WTC11 (cell line): ENCODE measurements around the gene DEPDC5. TPM values are rescaled to one million over a fixed set of nuclear protein-coding genes. Genes with fewer than 3 reads are reported as not detected.

Experiments
- ATAC-seq: fragments of 200-7000 bp; cut with Tn5 transposase; 2 replicates; pipeline ENCODE4 v1.10.0; 2021; ENCODE audit warnings: mild to moderate bottlenecking, moderate library complexity
- CTCF ChIA-PET: fragments of 300-600 bp; sonication (Branson Sonifier 250); formaldehyde crosslinking; loops from one replicate; lab custom pipeline; 2021; ENCODE audit warnings: antibody characterized with exemption; lab: Charles Lee
- POLR2A ChIA-PET: fragments of 350-600 bp; sonication (Branson Sonifier 250); formaldehyde crosslinking; loops from one replicate; lab custom pipeline; 2021; ENCODE audit warnings: antibody characterized with exemption; lab: Charles Lee
- DNase-seq: peaks from one replicate; pipeline ENCODE4 v3.0.0; 2021; ENCODE audit warnings: low spot score
- H3K27ac Mint-ChIP-seq: 2 replicates; pipeline ENCODE4 v1.8.0; 2021; ENCODE audit warnings: mixed read lengths
- H3K27me3 Mint-ChIP-seq: 2 replicates; pipeline ENCODE4 v1.8.0; 2021; ENCODE audit warnings: low read depth, mild to moderate bottlenecking, moderate library complexity, mixed read lengths
- H3K36me3 Mint-ChIP-seq: 2 replicates; pipeline ENCODE4 v1.8.0; 2021; ENCODE audit warnings: mixed read lengths
- H3K4me1 Mint-ChIP-seq: 2 replicates; pipeline ENCODE4 v1.8.0; 2022; ENCODE audit warnings: mixed read lengths
- H3K4me3 Mint-ChIP-seq: 2 replicates; pipeline ENCODE4 v1.8.0; 2021; ENCODE audit warnings: mild to moderate bottlenecking, moderate library complexity, mixed read lengths
- H3K9me3 Mint-ChIP-seq: 2 replicates; pipeline ENCODE4 v1.8.0; 2021; ENCODE audit warnings: mixed read lengths
- CREM ChIP-seq: sonication (generic); formaldehyde crosslinking; IDR thresholded peaks from 2 replicates; pipeline ENCODE4 v1.8.1; 2022; ENCODE audit warnings: mild to moderate bottlenecking, missing genetic modification reagents, moderate library complexity
- EMX1 ChIP-seq: fragments of 250-450 bp; sonication (Bioruptor Pico); IDR thresholded peaks from 2 replicates; pipeline ENCODE4 v1.8.0; 2021; ENCODE audit warnings: mild to moderate bottlenecking
- ESRRA ChIP-seq: sonication (generic); formaldehyde crosslinking; IDR thresholded peaks from 2 replicates; pipeline ENCODE4 v1.8.1; 2022; ENCODE audit warnings: mild to moderate bottlenecking, missing genetic modification reagents, borderline replicate concordance
- FOXK1 ChIP-seq: sonication (generic); formaldehyde crosslinking; IDR thresholded peaks from 2 replicates; pipeline ENCODE4 v1.8.0; 2022; ENCODE audit warnings: mild to moderate bottlenecking, moderate library complexity, missing genetic modification reagents
- FOXP4 ChIP-seq: sonication (generic); formaldehyde crosslinking; IDR thresholded peaks from 2 replicates; pipeline ENCODE4 v1.8.0; 2022; ENCODE audit warnings: mild to moderate bottlenecking, missing genetic modification reagents
- HMGXB4 ChIP-seq: sonication (generic); formaldehyde crosslinking; IDR thresholded peaks from 2 replicates; pipeline ENCODE4 v1.8.1; 2023; ENCODE audit warnings: mild to moderate bottlenecking, moderate library complexity, missing genetic modification reagents
- IRF1 ChIP-seq: sonication (generic); formaldehyde crosslinking; IDR thresholded peaks from 2 replicates; pipeline ENCODE4 v1.8.0; 2023; ENCODE audit warnings: missing genetic modification reagents
- MXD4 ChIP-seq: fragments of 250-450 bp; sonication (Bioruptor Pico); IDR thresholded peaks from 2 replicates; pipeline ENCODE4 v1.8.0; 2021; ENCODE audit warnings: mild to moderate bottlenecking, moderate library complexity, borderline replicate concordance
- NFE2L1 ChIP-seq: sonication (generic); formaldehyde crosslinking; IDR thresholded peaks from 2 replicates; pipeline ENCODE4 v1.8.1; 2023; ENCODE audit warnings: missing genetic modification reagents
- OVOL2 ChIP-seq: fragments of 250-450 bp; sonication (Bioruptor Pico); IDR thresholded peaks from 2 replicates; pipeline ENCODE4 v1.9.0; 2021; ENCODE audit warnings: mild to moderate bottlenecking, borderline replicate concordance
- TCF7 ChIP-seq: sonication (generic); formaldehyde crosslinking; IDR thresholded peaks from 2 replicates; pipeline ENCODE4 v1.8.0; 2022; ENCODE audit warnings: mild to moderate bottlenecking, low read depth, missing genetic modification reagents, moderate library complexity
- TP53 ChIP-seq: sonication (generic); formaldehyde crosslinking; IDR thresholded peaks from 2 replicates; pipeline ENCODE4 v1.8.1; 2023; ENCODE audit warnings: mild to moderate bottlenecking, missing genetic modification reagents
- USF1 ChIP-seq: sonication (generic); formaldehyde crosslinking; IDR thresholded peaks from 2 replicates; pipeline ENCODE4 v1.8.0; 2022; ENCODE audit warnings: mild to moderate bottlenecking, missing genetic modification reagents
- ZMAT4 ChIP-seq: fragments of 250-450 bp; sonication (Bioruptor Pico); IDR thresholded peaks from 2 replicates; pipeline ENCODE4 v1.9.0; 2021; ENCODE audit warnings: mild to moderate bottlenecking
- ZNF121 ChIP-seq: sonication (generic); formaldehyde crosslinking; IDR thresholded peaks from 2 replicates; pipeline ENCODE4 v1.8.0; 2023; ENCODE audit warnings: missing genetic modification reagents
- ZNF232 ChIP-seq: sonication (generic); formaldehyde crosslinking; IDR thresholded peaks from 2 replicates; pipeline ENCODE4 v1.8.0; 2022; ENCODE audit warnings: mild to moderate bottlenecking, missing genetic modification reagents
- ZNF263 ChIP-seq: sonication (generic); formaldehyde crosslinking; IDR thresholded peaks from 2 replicates; pipeline ENCODE4 v1.8.1; 2022; ENCODE audit warnings: low read depth, mild to moderate bottlenecking, moderate library complexity, missing genetic modification reagents
- ZNF317 ChIP-seq: sonication (generic); formaldehyde crosslinking; IDR thresholded peaks from 2 replicates; pipeline ENCODE4 v1.8.1; 2023; ENCODE audit warnings: low read depth, mild to moderate bottlenecking, moderate library complexity, missing genetic modification reagents, borderline replicate concordance
- ZNF396 ChIP-seq: fragments of 250-450 bp; sonication (Bioruptor Pico); IDR thresholded peaks from 2 replicates; pipeline ENCODE4 v1.8.0; 2021; ENCODE audit warnings: mild to moderate bottlenecking, moderate library complexity, borderline replicate concordance
- total RNA-seq: library from RNA; stranded (reverse); gene quantifications from 3 replicates; pipeline ENCODE4 v1.2.3, GENCODE V29; 2021
- TF ChIP-seq, protein P1 (sequence below): fragments of 250-450 bp; sonication (Bioruptor Pico); IDR thresholded peaks from 2 replicates; pipeline ENCODE4 v1.8.0; 2021; ENCODE audit warnings: mild to moderate bottlenecking
- TF ChIP-seq, protein P2 (sequence below): fragments of 250-450 bp; sonication (Bioruptor Pico); conservative IDR thresholded peaks from 2 replicates; pipeline ENCODE4 v1.9.0; 2021; ENCODE audit warnings: mild to moderate bottlenecking
- TF ChIP-seq, protein P3 (sequence below): sonication (generic); formaldehyde crosslinking; IDR thresholded peaks from 2 replicates; pipeline ENCODE4 v1.8.1; 2023; ENCODE audit warnings: mild to moderate bottlenecking, missing genetic modification reagents, moderate library complexity

The DEPDC5 gene
- total RNA-seq, 1 experiment from 2014 or later: 40.5 TPM

DNA sequence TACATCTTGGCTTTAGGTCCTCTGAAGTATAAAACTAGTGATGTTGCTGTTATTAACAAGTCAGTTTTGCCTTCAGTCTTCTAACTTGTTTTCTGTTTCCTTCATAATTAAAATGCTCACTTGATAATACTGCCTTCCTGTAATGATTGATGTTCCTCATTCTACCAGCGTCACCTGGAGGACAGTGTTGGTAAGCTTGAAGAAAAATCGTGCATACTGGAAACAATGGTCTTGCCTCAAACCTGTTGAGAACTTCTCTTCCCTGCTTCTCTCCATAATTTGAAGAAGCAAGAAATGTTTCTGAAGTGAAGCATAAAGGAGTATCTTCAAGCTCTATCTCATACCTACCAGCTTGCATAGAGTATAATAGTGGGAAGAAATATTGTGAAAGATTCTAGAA, 193.5 kb downstream of the DEPDC5 start:
- no peak for DNase-seq
- H3K4me1 Mint-ChIP-seq: peaks cover 27% of the 10 kb centered on the region
- peak overlapping the region; percentile 89 for H3K27ac Mint-ChIP-seq
- H3K36me3 Mint-ChIP-seq: peaks cover 28% of the 10 kb centered on the region
- H3K27me3 Mint-ChIP-seq: peaks cover 5% of the 10 kb centered on the region
- CTCF ChIA-PET: interaction anchor here (3.1 to 3.3 kb wide), 2 partner anchors 23 to 75 kb away, joined by 13 to 23 read pairs; no protein-coding TSS in a partner anchor
- H3K9me3 Mint-ChIP-seq: no peaks in the 10 kb centered on the region
- TF ChIP-seq ESRRA (CRISPR knock-in tag): no peak
- TF ChIP-seq, protein P1, sequence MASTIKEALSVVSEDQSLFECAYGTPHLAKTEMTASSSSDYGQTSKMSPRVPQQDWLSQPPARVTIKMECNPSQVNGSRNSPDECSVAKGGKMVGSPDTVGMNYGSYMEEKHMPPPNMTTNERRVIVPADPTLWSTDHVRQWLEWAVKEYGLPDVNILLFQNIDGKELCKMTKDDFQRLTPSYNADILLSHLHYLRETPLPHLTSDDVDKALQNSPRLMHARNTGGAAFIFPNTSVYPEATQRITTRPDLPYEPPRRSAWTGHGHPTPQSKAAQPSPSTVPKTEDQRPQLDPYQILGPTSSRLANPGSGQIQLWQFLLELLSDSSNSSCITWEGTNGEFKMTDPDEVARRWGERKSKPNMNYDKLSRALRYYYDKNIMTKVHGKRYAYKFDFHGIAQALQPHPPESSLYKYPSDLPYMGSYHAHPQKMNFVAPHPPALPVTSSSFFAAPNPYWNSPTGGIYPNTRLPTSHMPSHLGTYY (CRISPR knock-in tag): no peak
- TF ChIP-seq MXD4 (CRISPR knock-in tag): no peak
- TF ChIP-seq TP53: no peak
- TF ChIP-seq ZNF396: no peak
- TF ChIP-seq USF1: no peak
- no peak for TF ChIP-seq ZNF232
- no peak for TF ChIP-seq IRF1 (CRISPR knock-in tag)
- TF ChIP-seq FOXK1 (CRISPR knock-in tag): no peak
- no peak for TF ChIP-seq ZNF121
- TF ChIP-seq, protein P2, sequence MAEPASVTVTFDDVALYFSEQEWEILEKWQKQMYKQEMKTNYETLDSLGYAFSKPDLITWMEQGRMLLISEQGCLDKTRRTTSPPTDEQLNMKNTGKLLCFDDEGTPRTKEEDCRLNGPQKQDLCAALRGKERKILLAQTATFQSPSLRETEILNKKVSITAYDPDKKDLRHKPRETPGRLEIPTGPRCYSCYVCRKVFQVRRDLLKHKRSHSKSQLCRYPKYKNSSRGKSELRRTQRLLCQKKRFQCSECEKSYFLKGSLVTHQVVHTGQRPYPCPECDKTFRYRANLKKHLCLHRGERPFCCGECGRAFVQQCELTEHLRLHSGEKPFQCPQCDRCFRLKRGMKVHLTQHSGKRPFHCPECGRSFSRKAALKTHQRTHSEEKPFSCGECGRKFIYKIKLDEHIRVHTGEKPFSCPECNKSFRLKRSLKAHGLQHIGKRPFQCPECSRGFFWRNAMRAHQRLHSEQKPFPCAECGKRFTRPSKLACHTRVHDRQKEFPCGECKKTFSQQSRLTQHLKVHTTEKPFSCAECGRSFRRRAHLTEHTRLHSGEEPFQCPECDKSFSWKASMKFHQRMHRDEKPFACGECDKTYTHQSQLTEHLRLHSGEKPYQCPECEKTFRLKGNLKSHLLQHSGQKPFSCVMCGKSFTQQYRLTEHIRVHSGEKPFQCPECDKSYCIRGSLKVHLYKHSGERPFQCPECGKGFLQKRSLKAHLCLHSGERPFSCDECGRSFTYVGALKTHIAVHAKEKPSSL (CRISPR knock-in tag): no peak
- TF ChIP-seq ZNF317 (CRISPR knock-in tag): no peak
- no peak for TF ChIP-seq ZNF263 (CRISPR knock-in tag)
- TF ChIP-seq CREM (CRISPR knock-in tag): no peak
- TF ChIP-seq, all 79 proteins: peak for 0
- no peak for ATAC-seq
- H3K4me3 Mint-ChIP-seq: peak overlapping the region; percentile 42; the same call in 1 of the 2 replicates
- POLR2A ChIA-PET: no interaction called here

- Mint-ChIP-seq H3K36me3 (peaks cover 28% of the 10 kb centered on the region), H3K27me3 (peaks cover 3% of the 10 kb centered on the region), H3K27ac (peak overlapping the region; percentile 94), H3K4me1 (peaks cover 34% of the 10 kb centered on the region), H3K9me3 (no peaks in the 10 kb centered on the region), H3K4me3 (no peak overlapping the region)
- POLR2A ChIA-PET: interaction anchor here (0.6 to 1.2 kb wide), 2 partner anchors 9 to 30 kb away, joined by 3 to 9 read pairs; no protein-coding TSS in a partner anchor
- no peak for ATAC-seq
- CTCF ChIA-PET: interaction anchor here (0.7 to 3.7 kb wide), 4 partner anchors 12 to 76 kb away, joined by 3 to 35 read pairs (median 8); no protein-coding TSS in a partner anchor
- TF ChIP-seq ZNF396 (no peak), CREM (CRISPR knock-in tag) (no peak), FOXP4 (CRISPR knock-in tag) (no peak), ESRRA (CRISPR knock-in tag) (no peak), TCF7 (CRISPR knock-in tag) (no peak), TP53 (no peak), ZMAT4 (CRISPR knock-in tag) (no peak), EMX1 (CRISPR knock-in tag) (no peak), HMGXB4 (CRISPR knock-in tag) (no peak), NFE2L1 (CRISPR knock-in tag) (no peak), OVOL2 (no peak), ZNF317 (CRISPR knock-in tag) (no peak), ZNF121 (no peak)
- TF ChIP-seq, protein P3, sequence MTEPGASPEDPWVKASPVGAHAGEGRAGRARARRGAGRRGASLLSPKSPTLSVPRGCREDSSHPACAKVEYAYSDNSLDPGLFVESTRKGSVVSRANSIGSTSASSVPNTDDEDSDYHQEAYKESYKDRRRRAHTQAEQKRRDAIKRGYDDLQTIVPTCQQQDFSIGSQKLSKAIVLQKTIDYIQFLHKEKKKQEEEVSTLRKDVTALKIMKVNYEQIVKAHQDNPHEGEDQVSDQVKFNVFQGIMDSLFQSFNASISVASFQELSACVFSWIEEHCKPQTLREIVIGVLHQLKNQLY: no peak
- no peak for DNase-seq
Measured at GRCh38 chr22:31948002-31948401, 194.2 kb downstream of the DEPDC5 start.
